HL-60/S4 treated with retinoic acid at 250 ng/mL for 4 days and 3 days (cell line): ENCODE measurements around the gene ADAMTS17.

ENCODE experiments used
- in situ Hi-C: fragments of 300-500 bp; cut with MboI; formaldehyde crosslinking; loops from 2 replicates; pipeline ENCODE4 v1.7.0; 2022; ENCODE audit warnings: low sequenced_read_pairs

The ADAMTS17 gene

DNA sequence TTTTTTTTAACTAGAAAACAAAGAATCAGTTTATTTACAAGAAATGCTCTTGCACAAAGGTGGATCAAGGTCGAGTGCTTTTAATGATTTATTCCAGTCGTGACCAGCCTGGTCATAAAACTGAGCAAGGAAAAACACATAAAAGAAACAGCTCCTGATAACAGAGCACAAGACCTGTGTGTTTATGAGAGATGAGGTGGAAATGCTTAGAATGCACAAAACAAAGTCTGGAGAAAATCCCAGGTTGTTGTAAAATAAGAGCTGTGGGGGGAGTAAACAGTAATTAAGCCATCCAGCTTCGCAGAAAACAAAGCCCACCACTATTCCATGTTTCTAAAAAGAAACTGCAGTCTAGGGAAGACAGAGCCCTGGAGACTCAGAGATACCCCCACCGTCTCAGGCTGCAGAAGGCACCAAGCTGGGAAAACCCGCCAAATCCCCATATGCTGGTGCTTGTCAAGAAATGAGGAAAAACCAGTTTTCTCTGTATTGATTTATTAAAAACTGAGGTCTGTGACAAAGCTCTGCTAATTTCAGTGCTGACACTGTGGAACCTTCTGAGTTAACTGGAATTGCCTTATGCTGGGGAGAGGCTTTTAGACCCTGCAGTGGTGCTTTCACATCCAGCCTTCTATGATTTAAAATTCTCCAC lies 139.3 kb downstream of the ADAMTS17 start:
- in situ Hi-C loops = no loop called here

DNA sequence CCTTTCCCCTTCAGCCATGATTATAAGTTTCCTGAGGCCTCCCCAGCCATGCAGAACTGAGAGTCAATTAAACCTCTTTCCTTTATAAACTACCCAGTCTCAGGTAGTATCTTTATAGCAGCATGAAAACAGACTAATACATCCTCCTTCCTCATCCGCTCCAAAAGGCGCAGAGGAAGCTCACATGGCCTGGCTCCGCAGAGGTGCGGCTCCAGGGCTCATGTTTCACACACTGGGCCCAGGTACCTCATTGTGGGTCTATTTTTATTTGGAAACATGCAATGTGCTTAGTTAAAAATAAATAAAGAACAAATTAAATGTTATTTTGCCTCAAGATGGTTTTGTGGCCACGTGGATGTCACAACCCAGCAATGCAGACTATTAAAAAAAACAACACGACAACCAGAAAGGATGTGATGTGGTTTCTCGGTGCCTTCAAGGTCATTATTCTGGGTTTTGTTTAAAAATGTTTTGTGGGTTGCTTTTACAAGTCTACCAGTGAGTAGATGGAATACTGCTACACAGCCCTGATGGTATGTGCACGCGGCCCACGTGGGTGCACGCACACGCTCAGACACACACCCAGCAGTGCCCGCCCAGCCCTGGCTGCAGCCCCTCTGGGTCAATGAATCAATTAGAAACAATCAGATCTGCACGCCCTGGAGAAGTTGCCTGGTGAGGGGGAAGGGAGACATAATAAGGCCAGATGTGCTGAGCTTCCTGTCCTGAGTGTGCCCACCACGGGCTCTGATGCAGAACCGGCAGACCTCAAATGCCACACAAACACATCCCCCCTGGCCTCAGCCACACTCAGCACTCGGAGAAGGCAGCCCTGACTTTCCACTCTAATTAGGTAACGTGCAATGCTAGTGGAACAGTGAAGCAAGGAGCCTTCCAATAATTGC lies 140.1 kb downstream of the ADAMTS17 start:
- in situ Hi-C loops = no loop called here

DNA sequence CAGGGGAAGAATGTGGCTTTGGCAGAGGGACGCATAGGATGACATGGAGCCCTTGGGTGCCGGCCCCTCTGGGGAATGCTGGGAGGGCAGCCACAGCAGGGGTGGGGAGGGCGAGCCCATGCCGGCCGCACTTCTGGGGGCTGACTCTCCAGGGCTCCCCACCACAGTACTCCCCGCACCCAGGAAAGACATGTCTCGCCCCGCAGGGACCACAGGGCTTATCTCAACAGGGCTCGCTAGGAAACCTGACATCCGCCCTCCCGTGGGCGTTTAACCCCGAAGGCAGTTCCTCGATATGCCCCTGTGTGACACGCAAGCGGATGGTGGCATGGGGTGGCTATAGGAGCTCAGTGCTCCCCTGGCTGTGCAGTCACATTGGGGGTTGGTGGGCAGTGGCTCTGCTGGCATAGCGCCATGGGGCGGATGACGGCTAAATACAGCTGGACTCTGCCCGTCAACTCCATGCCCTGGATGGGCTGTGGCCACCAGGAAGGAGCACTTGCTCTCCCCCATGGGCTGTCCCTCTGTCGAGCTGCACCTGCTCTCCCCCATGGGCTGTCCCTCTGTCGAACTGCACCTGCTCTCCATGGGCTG lies 141.4 kb downstream of the ADAMTS17 start:
- in situ Hi-C loops = no loop called here

GRCh38 chr15:100199711-100200286 lies 142.0 kb downstream of the ADAMTS17 start:
- in situ Hi-C loops = no loop called here

DNA sequence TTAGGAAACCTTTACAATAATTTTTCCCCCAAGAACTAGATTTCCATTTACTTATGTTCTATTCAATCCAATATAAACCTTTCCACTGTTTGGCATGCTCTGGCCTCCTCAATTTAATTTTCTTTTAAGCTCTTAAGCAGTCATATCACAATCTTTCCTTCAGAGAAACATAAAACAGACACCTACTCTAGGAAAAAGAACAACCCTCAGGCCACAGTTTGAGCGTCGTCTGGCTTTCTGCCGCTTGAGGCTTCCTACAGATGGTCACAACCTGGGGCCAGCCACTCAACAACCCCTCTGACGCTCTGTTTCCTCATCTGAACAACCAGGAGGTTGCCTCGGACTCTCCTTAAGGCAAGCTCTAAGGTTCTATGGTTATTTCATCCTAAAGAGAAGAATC lies 143.3 kb downstream of the ADAMTS17 start:
- in situ Hi-C loops = no loop called here

- in situ Hi-C loops = no loop called here
Observed at GRCh38 chr15:100196326-100197058, 145.3 kb downstream of the ADAMTS17 start.

- in situ Hi-C loops = no loop called here
Observed at GRCh38 chr15:100194996-100195395, 146.8 kb downstream of the ADAMTS17 start.

DNA sequence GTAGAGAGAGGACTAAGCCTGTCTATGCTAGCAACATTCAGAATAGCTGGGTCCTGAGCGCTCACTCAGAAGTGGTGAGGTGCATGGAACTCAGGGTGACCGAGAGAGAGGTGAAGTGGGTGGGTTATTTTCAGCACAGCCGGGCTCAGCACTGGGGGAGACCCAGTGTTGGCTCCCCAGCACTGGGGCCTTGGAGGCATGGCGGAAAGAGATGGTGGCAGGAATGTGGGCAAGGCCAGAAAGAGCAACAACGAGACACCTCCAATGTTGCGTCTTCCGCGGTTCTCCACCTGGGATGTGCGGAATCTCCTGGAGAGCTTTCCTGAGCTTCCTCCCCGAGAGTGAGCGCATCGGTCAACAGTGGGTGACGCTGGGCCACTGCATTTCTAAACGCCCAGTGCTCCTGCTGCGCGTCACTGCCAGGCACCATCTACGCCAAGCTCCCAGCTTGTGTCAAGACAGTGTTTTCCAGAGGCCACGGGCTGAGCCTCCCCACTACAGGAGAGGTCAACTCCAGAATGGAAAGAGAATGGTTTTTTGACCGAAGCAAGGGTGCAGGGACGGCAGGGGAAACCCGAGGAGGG lies 148.4 kb downstream of the ADAMTS17 start:
- in situ Hi-C loops = no loop called here

- in situ Hi-C loops = no loop called here
Observed at GRCh38 chr15:100192097-100193080, 149.4 kb downstream of the ADAMTS17 start.

DNA sequence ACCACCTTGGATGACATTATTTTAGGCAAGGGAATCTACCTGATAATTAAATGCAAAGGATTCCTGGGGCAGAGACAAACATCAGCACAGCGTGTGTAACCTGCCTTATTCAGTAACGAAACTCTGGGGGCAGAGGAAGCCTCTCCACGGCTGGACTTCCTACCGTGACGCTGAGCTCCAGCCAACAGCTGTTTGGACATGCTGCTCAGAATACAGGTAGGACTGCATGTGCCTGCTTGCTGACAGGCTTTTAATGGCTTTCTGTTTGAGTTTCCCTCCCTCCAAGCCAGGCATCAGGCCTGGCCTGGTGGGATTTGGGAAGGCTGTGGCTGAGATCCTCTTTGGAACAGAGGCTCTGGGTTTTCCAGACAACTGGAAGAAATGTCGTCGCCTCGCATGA lies 150.6 kb downstream of the ADAMTS17 start:
- in situ Hi-C loops = no loop called here

DNA sequence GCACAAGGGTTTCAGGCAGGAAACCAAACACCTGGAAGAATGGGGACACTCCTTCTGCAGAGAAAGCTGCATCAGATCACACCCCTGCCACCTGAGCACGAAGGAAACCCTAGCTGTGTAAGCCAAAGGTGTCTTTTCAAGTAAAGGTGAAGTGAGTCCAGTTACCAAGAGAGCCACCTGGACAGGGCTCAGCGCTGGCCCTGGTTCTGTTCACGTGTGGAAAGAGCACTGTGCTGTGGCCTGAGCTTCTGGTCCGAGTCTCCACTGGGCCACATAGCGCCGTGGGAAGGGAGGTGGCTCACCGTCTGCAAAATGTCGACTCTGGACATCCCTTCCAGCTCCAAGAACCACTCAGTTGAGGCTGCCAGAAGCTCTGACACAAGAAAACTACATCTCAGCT lies 151.1 kb downstream of the ADAMTS17 start:
- in situ Hi-C loops = no loop called here

- in situ Hi-C loops = no loop called here
Observed at GRCh38 chr15:100189849-100190248, 151.9 kb downstream of the ADAMTS17 start.

DNA sequence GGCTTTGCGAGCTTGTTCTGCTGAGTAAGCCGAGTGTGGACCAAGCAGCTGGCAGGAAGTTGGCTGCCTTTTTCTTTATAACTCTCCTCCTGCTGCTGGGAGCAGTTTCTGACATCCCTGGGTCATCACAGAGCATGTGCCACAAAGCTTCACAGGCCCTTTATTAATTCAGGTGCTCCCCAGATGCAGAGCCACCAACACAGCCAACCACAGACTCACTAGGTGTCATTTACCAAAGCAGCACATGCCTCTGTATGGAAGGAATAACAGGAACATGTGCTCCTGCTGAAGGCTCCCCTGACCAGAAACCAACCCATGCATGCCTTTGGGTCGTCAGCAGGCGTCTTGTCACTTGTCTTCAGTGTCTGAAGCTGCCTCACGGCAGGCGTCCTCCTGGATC lies 152.5 kb downstream of the ADAMTS17 start:
- in situ Hi-C loops = no loop called here

DNA sequence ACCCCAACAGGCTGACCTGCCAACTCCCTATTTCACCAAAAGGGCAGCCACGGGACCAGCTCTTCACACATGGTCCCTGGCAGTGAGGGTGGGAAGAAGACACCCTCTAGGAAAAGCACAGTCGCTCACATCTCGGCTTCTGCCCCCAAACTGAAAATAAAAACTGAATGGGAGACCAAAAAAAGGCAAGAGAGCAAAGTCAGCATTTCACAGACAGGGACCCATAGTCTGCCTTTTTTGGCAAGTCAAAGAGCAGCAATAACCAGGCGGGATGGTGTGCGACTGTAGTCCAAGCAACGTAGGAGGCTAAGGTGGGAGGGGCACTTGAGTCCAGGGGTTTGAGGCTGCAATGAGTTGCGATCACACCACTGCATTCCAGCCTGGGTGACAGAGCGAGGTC lies 154.1 kb downstream of the ADAMTS17 start:
- in situ Hi-C loops = no loop called here

- in situ Hi-C loops = no loop called here
Observed at GRCh38 chr15:100186960-100187359, 154.8 kb downstream of the ADAMTS17 start.

DNA sequence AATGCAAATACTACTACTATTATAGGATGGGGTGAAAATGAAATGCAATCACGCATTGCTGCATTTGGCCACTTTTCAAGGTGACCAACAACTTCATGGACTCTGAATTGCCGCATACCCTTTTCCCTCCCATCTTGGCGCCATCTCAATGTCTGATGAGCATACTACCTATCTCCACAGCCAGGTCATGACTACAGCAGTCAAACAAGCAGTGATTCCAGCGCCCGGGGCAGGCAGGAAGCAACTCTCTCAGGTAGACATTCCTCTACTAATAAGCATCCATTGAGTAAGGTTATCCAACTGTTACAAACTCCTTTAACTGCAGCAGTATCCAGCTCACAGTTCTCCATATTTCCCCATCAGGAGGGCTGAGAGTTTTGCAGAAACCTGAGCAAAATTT lies 155.4 kb downstream of the ADAMTS17 start:
- in situ Hi-C loops = no loop called here

DNA sequence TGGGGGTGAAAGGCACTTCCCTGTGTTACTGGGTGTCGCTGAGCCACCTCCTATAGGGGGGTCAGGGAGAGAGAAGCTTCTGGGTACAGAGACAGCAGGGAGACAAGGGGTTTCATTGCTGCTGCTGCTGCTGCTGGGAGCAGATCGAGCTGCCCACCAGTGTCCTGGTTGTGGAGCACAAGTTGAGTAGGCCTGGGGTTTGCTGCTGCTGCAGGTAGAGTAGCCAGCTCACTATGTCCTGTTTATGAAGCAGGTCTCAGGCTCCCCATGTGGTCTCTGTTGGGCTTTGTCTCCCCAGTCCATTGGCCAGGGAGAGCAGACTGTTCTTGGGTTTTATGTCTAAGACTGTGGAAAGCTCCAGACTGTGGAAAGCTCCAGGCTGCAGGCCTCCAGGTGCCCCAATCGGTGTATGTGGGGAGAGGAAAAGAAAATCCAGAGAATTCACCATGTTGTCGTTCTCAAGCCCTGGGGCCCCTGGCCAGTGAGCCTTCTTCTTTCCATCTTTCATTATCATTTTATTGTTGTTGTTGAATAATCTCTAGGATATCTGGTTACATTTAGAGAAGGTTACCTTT lies 157.8 kb downstream of the ADAMTS17 start:
- in situ Hi-C loops = no loop called here

DNA sequence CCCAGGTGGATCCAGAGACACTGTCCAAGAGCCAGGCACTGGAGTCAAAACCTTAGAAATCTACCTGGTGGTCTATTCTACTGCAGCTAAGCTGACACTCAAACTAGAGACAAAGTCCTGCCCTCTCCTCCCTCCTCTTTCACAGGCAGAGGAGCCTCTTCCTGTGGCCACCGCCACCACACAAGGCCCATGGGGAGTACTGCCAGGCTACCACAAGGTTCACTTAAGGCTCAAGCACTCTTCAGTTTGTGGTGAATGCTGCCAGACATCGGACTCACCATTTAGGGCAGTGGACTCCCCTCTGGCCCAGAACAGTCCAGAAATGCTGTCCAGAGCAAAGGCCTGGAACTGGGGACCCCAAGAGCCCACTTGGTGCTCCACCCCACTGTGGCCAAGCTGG lies 160.9 kb downstream of the ADAMTS17 start:
- in situ Hi-C loops = no loop called here
